ENCODE results near the gene FSTL3.

FSTL3 gene

GRCh38 chr19:645912-646778 lies 30.0 kb upstream of the FSTL3 start:
- DNase-seq (ENCODE audit: low spot score), result no peak

- no peak for DNase-seq (ENCODE audit: low spot score)
These were observed 29.2 kb upstream of the FSTL3 start for GRCh38 chr19:646779-647565.

- DNase-seq (ENCODE audit: low spot score), result no peak
These were observed 28.5 kb upstream of the FSTL3 start for GRCh38 chr19:647566-648284.

GRCh38 chr19:648305-648704 lies 27.9 kb upstream of the FSTL3 start:
- DNase-seq (ENCODE audit: low spot score), result no peak

- no peak for DNase-seq (ENCODE audit: low spot score)
These were observed 27.0 kb upstream of the FSTL3 start for GRCh38 chr19:648904-649801.

- DNase-seq (ENCODE audit: low spot score), result no peak
These were observed 26.1 kb upstream of the FSTL3 start for GRCh38 chr19:650121-650520.

GRCh38 chr19:651114-651818 lies 24.9 kb upstream of the FSTL3 start:
- no peak for DNase-seq (ENCODE audit: low spot score)

- DNase-seq (ENCODE audit: low spot score), result no peak
These were observed 24.2 kb upstream of the FSTL3 start for GRCh38 chr19:651991-652390.

- no peak for DNase-seq (ENCODE audit: low spot score)
These were observed 23.5 kb upstream of the FSTL3 start for GRCh38 chr19:652467-653389.

- no peak for DNase-seq (ENCODE audit: low spot score)
These were observed 22.8 kb upstream of the FSTL3 start for GRCh38 chr19:653425-653824.

- DNase-seq (ENCODE audit: low spot score), result no peak
These were observed 20.5 kb upstream of the FSTL3 start for GRCh38 chr19:655691-656090.

- no peak for DNase-seq (ENCODE audit: low spot score)
These were observed 19.2 kb upstream of the FSTL3 start for GRCh38 chr19:656751-657559.

- no peak for DNase-seq (ENCODE audit: low spot score)
These were observed 18.6 kb upstream of the FSTL3 start for GRCh38 chr19:657611-658010.

GRCh38 chr19:658059-658839 lies 17.9 kb upstream of the FSTL3 start:
- DNase-seq (ENCODE audit: low spot score), result no peak

- DNase-seq (ENCODE audit: low spot score), result no peak
These were observed 17.0 kb upstream of the FSTL3 start for GRCh38 chr19:658916-659839.

- no peak for DNase-seq (ENCODE audit: low spot score)
These were observed 15.3 kb upstream of the FSTL3 start for GRCh38 chr19:660793-661426.
